ENCODE measurements around the gene SMPD3. TPM values are rescaled to one million over a fixed set of nuclear protein-coding genes. Genes with fewer than 3 reads are reported as not detected.

SMPD3 gene
- total RNA-seq, 4 donors from 2014 or later = 0.20 to 3.3 (median 0.63) TPM

DNA sequence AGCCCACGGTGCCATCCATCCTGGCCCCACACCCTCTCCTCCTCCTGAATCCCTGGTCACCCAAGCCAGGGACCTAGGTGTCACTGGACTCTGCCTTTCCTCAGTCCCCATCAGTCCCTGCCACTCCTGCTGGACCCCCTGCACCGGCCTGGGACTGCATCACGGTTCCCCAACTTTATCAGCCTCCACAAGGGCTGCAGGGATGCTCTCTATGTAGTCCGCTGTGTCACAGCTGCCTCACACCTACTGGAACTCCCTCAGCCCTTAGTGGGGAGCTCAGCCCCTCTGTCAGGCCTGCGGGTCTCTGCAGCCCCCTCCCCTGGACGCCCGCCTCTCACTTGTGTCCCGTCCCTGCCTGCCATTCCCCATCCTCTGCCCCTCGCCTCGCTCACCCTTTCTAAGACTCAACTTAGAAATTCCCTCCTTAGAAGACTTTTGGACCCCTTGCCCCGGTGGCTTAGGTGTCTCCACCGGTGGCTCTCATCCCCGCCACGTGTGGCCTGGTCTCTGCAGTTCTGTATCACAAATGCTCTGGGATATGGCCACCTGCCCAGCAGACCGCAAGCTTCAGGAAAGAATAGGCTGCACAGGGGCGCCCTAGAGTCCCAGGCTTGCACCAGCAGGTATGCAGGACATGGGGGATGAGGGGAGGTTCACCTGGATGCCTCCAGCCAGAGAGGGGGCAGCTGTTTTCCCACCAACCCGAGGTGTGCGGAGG is 74.6 kb downstream of the SMPD3 start:
- H3K27ac ChIP-seq = no peak overlapping the region
- H3K4me1 ChIP-seq = peaks cover 0 to 3% (median 0%) of the 10 kb centered on the region in 4 donors
- DNase-seq (ENCODE audit: low spot score in 2 of 2) = no peak
- no peaks in the 10 kb centered on the region for H3K27me3 ChIP-seq
- TF ChIP-seq, protein P1, sequence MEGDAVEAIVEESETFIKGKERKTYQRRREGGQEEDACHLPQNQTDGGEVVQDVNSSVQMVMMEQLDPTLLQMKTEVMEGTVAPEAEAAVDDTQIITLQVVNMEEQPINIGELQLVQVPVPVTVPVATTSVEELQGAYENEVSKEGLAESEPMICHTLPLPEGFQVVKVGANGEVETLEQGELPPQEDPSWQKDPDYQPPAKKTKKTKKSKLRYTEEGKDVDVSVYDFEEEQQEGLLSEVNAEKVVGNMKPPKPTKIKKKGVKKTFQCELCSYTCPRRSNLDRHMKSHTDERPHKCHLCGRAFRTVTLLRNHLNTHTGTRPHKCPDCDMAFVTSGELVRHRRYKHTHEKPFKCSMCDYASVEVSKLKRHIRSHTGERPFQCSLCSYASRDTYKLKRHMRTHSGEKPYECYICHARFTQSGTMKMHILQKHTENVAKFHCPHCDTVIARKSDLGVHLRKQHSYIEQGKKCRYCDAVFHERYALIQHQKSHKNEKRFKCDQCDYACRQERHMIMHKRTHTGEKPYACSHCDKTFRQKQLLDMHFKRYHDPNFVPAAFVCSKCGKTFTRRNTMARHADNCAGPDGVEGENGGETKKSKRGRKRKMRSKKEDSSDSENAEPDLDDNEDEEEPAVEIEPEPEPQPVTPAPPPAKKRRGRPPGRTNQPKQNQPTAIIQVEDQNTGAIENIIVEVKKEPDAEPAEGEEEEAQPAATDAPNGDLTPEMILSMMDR (IDR thresholded peaks at IDR 0.05) = no peak
- no peak for TF ChIP-seq POLR2A (IDR thresholded peaks at IDR 0.05)
- no peak for TF ChIP-seq EP300 (IDR thresholded peaks at IDR 0.05)
- WGBS, 2 donors = 79 to 80% methylated on average over 16 to 18 of the region's 18 CpGs
- H3K9me3 ChIP-seq = no peaks in the 10 kb centered on the region
- H3K4me3 ChIP-seq = no peak overlapping the region
- no peaks in the 10 kb centered on the region for H3K36me3 ChIP-seq

DNA sequence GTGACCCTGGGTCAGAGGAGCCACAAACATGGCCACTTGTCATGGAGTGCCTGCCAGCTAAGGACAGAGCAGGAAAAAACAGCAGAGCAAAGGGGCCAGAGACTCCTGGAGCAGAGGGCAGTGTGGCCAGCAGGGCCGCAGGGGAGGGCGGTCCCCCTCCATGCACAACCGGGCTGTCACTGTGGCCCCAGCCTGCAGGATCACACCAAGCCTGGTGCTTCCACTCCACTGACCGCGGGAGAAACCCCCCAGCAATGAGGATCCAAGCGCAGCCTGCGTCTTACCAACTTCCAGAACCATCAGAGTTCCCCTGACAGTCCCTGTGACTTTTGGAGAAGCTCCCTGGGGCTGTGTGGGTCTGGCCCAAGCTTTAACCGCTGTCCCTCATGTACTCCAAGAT is 75.5 kb downstream of the SMPD3 start:
- DNase-seq (ENCODE audit: low spot score in 2 of 2) = no peak
- Histone ChIP-seq H3K27me3 (peaks cover 0 to 7% of the 10 kb centered on the region in 2 donors), H3K9me3 (no peaks in the 10 kb centered on the region), H3K4me3 (no peak overlapping the region), H3K36me3 (no peaks in the 10 kb centered on the region), H3K27ac (no peak overlapping the region), H3K4me1 (peaks cover 0 to 3% (median 0%) of the 10 kb centered on the region in 4 donors)
- WGBS, 2 donors = 83 to 92% methylated on average over 2 to 5 of the region's 8 CpGs
- TF ChIP-seq EP300 (IDR thresholded peaks at IDR 0.05) (no peak), POLR2A (IDR thresholded peaks at IDR 0.05) (no peak)
- TF ChIP-seq, protein P1 (IDR thresholded peaks at IDR 0.05) = no peak

DNA sequence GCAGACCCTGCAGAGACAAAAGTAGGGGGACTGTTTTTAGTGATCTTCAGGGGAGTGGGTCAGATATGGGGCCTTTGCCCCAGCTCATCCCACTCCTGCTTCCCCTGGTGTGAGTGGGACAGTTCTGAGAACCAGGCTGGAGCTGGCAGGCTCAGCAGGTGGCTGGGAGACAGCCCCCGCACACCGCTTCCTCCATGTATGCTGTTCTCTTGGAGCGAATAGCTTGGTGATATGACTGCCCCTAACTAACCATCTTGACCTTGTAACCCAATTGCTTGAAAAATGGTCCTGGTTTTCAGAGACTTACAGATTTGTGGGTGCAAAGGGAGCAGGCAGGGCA is 76.0 kb downstream of the SMPD3 start:
- TF ChIP-seq EP300 (IDR thresholded peaks at IDR 0.05) (no peak), POLR2A (IDR thresholded peaks at IDR 0.05) (no peak)
- TF ChIP-seq, protein P1 (IDR thresholded peaks at IDR 0.05) = no peak
- Histone ChIP-seq H3K4me1 (peaks cover 0 to 3% (median 0%) of the 10 kb centered on the region in 4 donors), H3K27me3 (peaks cover 0 to 11% of the 10 kb centered on the region in 2 donors), H3K9me3 (no peaks in the 10 kb centered on the region), H3K36me3 (no peaks in the 10 kb centered on the region), H3K27ac (no peak overlapping the region), H3K4me3 (no peak overlapping the region)
- DNase-seq (ENCODE audit: low spot score in 2 of 2) = no peak
- 93 to 100% methylated on average over 3 of the region's 3 CpGs for WGBS, 2 donors

DNA sequence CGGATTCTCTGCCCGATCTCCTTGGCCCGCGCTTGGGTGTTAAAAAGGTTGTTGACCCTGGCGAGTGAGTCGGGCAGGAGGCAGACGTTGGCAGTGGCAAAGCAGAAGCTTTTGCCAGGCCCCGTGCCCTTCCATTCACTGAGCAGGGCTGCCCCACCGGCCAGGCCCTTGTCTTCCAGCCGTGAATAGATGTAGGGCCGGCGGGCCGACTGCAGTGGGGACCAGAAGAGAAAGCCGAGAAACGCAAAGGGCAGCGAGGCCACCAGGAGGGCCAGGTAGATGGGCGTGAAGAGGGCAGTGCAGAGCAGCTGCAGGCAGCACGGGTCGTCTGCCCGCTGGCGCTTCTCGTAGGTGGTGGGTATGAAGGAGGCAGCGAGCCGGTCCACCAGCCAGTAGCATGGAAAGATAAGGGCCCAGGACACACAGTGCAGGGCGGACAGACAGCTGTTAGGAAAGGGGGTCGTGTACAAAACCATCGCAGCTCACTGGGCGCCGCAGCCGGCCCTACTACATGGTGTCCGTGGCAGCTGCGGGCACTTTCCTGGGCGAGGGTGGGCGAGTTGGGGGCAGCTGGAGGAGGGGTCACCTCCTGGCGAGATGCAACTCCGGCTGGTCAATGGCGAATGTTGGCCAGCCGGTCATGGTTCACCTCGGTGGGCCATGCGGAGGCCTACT is 76.5 kb downstream of the SMPD3 start:
- no peak for DNase-seq (ENCODE audit: low spot score in 2 of 2)
- TF ChIP-seq POLR2A (IDR thresholded peaks at IDR 0.05) (no peak), EP300 (IDR thresholded peaks at IDR 0.05) (no peak)
- TF ChIP-seq, protein P1 (IDR thresholded peaks at IDR 0.05) = no peak
- no peaks in the 10 kb centered on the region for H3K9me3 ChIP-seq

DNA sequence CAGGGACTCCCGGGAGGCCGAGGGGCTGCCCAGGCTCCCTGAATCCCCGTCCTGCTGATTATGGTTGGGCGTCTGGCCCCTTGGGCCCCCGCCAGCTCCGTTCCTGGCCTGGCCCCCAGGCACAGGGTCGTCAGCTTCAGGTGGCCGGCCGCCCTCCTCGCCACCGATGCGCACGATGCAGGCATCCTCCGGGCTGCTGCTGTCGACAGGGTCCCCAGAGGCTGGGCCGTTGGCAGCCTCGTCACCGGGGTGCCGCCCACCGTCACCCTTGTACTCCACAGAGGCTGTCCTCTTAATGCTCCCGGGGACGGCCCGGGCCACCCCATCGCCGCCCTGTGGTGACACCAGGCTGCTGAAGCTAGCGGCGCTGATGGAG is 77.0 kb downstream of the SMPD3 start:
- WGBS, 2 donors = 90 to 94% methylated on average over 23 to 27 of the region's 27 CpGs
- Histone ChIP-seq H3K4me1 (peaks cover 0 to 3% (median 0%) of the 10 kb centered on the region in 4 donors), H3K27ac (no peak overlapping the region), H3K36me3 (no peaks in the 10 kb centered on the region), H3K27me3 (peaks cover 0 to 20% of the 10 kb centered on the region in 2 donors), H3K9me3 (no peaks in the 10 kb centered on the region), H3K4me3 (no peak overlapping the region)
- no peak for DNase-seq (ENCODE audit: low spot score in 2 of 2)
- no peak for TF ChIP-seq EP300 (IDR thresholded peaks at IDR 0.05)
- no peak for TF ChIP-seq POLR2A (IDR thresholded peaks at IDR 0.05)
- TF ChIP-seq, protein P1 (IDR thresholded peaks at IDR 0.05) = no peak

More for the DNA sequence above, 76.5 kb downstream of the SMPD3 start:
- Histone ChIP-seq H3K4me1 (peaks cover 0 to 3% (median 0%) of the 10 kb centered on the region in 4 donors), H3K36me3 (no peaks in the 10 kb centered on the region), H3K27me3 (peaks cover 0 to 15% of the 10 kb centered on the region in 2 donors), H3K4me3 (no peak overlapping the region), H3K27ac (no peak overlapping the region)
- WGBS, 2 donors = 92 to 95% methylated on average over 38 to 40 of the region's 40 CpGs
